ENCODE data around the gene PHACTR2. TPM values are rescaled to one million over a fixed set of nuclear protein-coding genes. Genes with fewer than 3 reads are reported as not detected.

Gene PHACTR2
- total and polyA plus RNA-seq, 2 of the 13 experiments (the other 11 are each of a cell fraction or from before 2014, with no cell fraction given): 11.3 to 28.2 TPM

DNA sequence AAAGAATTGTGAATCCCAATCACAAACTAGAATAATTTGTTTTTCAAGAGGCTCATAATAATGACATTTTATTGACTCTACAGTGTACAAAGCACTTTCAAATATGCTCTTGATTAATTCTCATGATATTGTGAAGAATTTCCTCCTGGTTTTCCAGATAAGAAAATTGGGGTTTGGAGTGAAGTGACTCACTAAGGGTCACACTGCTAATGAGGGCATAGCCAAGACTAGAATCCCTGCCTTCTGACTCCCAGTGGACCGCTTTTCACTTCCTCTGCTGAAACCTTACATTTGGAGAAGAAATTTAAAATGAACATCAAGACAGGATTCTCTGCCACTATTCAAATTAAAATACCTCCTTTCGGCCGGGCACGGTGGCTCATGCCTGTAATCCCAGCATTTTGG lies 127.1 kb downstream of the PHACTR2 start:
- TF ChIP-seq HIVEP1 (CRISPR knock-in tag; IDR thresholded peaks at IDR 0.05) (no peak), LCORL (IDR thresholded peaks at IDR 0.05) (no peak), LCORL (CRISPR knock-in tag; IDR thresholded peaks at IDR 0.05) (no peak), POLR2AphosphoS5 (IDR thresholded peaks at IDR 0.05; ENCODE audit: low read depth, low read length) (no peak), NR1H2 (CRISPR knock-in tag; IDR thresholded peaks at IDR 0.05; ENCODE audit: borderline replicate concordance, low read depth) (no peak), SP140L (CRISPR knock-in tag; IDR thresholded peaks at IDR 0.05; ENCODE audit: borderline replicate concordance) (no peak), SP5 (CRISPR knock-in tag; IDR thresholded peaks at IDR 0.05; ENCODE audit: borderline replicate concordance, low read depth) (no peak), MBNL3 (CRISPR knock-in tag; conservative IDR thresholded peaks at IDR 0.05) (no peak), NFYC (CRISPR knock-in tag; IDR thresholded peaks at IDR 0.05) (no peak), ZNF788 (CRISPR knock-in tag; IDR thresholded peaks at IDR 0.05; ENCODE audit: borderline replicate concordance) (no peak)
- TF ChIP-seq, protein P1, sequence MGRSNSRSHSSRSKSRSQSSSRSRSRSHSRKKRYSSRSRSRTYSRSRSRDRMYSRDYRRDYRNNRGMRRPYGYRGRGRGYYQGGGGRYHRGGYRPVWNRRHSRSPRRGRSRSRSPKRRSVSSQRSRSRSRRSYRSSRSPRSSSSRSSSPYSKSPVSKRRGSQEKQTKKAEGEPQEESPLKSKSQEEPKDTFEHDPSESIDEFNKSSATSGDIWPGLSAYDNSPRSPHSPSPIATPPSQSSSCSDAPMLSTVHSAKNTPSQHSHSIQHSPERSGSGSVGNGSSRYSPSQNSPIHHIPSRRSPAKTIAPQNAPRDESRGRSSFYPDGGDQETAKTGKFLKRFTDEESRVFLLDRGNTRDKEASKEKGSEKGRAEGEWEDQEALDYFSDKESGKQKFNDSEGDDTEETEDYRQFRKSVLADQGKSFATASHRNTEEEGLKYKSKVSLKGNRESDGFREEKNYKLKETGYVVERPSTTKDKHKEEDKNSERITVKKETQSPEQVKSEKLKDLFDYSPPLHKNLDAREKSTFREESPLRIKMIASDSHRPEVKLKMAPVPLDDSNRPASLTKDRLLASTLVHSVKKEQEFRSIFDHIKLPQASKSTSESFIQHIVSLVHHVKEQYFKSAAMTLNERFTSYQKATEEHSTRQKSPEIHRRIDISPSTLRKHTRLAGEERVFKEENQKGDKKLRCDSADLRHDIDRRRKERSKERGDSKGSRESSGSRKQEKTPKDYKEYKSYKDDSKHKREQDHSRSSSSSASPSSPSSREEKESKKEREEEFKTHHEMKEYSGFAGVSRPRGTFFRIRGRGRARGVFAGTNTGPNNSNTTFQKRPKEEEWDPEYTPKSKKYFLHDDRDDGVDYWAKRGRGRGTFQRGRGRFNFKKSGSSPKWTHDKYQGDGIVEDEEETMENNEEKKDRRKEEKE (IDR thresholded peaks at IDR 0.05): no peak
- TF ChIP-seq, protein P2, sequence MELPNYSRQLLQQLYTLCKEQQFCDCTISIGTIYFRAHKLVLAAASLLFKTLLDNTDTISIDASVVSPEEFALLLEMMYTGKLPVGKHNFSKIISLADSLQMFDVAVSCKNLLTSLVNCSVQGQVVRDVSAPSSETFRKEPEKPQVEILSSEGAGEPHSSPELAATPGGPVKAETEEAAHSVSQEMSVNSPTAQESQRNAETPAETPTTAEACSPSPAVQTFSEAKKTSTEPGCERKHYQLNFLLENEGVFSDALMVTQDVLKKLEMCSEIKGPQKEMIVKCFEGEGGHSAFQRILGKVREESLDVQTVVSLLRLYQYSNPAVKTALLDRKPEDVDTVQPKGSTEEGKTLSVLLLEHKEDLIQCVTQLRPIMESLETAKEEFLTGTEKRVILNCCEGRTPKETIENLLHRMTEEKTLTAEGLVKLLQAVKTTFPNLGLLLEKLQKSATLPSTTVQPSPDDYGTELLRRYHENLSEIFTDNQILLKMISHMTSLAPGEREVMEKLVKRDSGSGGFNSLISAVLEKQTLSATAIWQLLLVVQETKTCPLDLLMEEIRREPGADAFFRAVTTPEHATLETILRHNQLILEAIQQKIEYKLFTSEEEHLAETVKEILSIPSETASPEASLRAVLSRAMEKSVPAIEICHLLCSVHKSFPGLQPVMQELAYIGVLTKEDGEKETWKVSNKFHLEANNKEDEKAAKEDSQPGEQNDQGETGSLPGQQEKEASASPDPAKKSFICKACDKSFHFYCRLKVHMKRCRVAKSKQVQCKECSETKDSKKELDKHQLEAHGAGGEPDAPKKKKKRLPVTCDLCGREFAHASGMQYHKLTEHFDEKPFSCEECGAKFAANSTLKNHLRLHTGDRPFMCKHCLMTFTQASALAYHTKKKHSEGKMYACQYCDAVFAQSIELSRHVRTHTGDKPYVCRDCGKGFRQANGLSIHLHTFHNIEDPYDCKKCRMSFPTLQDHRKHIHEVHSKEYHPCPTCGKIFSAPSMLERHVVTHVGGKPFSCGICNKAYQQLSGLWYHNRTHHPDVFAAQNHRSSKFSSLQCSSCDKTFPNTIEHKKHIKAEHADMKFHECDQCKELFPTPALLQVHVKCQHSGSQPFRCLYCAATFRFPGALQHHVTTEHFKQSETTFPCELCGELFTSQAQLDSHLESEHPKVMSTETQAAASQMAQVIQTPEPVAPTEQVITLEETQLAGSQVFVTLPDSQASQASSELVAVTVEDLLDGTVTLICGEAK (IDR thresholded peaks at IDR 0.05): no peak
- TF ChIP-seq, protein P2 (CRISPR knock-in tag; IDR thresholded peaks at IDR 0.05): no peak
- TF ChIP-seq, protein P3, sequence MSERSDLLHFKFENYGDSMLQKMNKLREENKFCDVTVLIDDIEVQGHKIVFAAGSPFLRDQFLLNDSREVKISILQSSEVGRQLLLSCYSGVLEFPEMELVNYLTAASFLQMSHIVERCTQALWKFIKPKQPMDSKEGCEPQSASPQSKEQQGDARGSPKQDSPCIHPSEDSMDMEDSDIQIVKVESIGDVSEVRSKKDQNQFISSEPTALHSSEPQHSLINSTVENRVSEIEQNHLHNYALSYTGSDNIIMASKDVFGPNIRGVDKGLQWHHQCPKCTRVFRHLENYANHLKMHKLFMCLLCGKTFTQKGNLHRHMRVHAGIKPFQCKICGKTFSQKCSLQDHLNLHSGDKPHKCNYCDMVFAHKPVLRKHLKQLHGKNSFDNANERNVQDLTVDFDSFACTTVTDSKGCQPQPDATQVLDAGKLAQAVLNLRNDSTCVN (CRISPR knock-in tag; IDR thresholded peaks at IDR 0.05; ENCODE audit: borderline replicate concordance): no peak
- Histone ChIP-seq H3K9me3 (ENCODE audit: low read length) (no peaks in the 10 kb centered on the region), H3K4me2 (ENCODE audit: low read depth, low read length) (no peak overlapping the region), H2AFZ (ENCODE audit: low read length) (no peak overlapping the region), H3K36me3 (replicated peaks in 1 of 2; ENCODE audit: control insufficient read depth in 1 of 2, insufficient read depth in 2 of 2, low read length in 2 of 2) (peaks cover 7 to 16% of the 10 kb centered on the region in 2 experiments; a peak in 4 of 5 replicates), H3K4me3 (replicated peaks in 1 of 3; ENCODE audit: insufficient read depth in 1 of 3, low read depth in 2 of 3, low read length in 3 of 3) (no peak overlapping the region), H3K9ac (ENCODE audit: insufficient read depth, low read depth, low read length) (no peak overlapping the region), H3K4me1 (ENCODE audit: insufficient read depth, low read length) (no peaks in the 10 kb centered on the region), H3K27ac (ENCODE audit: extremely low read length, insufficient read depth, low read length) (no peak overlapping the region), H3K79me2 (ENCODE audit: insufficient read depth, low read length) (no peaks in the 10 kb centered on the region), H3K27me3 (ENCODE audit: control insufficient read depth in 1 of 2, insufficient read depth in 2 of 2, low read length in 2 of 2) (no peaks in the 10 kb centered on the region), H4K20me1 (ENCODE audit: insufficient read depth, low read length) (no peaks in the 10 kb centered on the region)
- intact Hi-C loops (cut with micrococcal nuclease; ENCODE audit: unreplicated experiment) (no loop called here), in situ Hi-C loops (cut with HindIII; ENCODE audit: extremely low pct_ligation_motif_present, low pct_unique_long_range_greater_than_20kb) (no loop called here)
- ATAC-seq (no peak), DNase-seq (ENCODE audit: low spot score) (no peak), FAIRE-seq (no peak)
- no TSS peak for BruUV-seq (replicated peaks)
- CTCF ChIA-PET (ENCODE audit: low intra/inter-chr PET ratio, low total read pairs): no interaction called here
- POLR2A ChIA-PET: no interaction called here
- 74% methylated on average over 4 of the region's 4 CpGs for WGBS (ENCODE audit: low lambda C conversion rate)

Measured in HepG2 (cell line).